ENCODE data around the gene MMP7.

- no peak for TF ChIP-seq POLR2A (IDR thresholded peaks at IDR 0.05; ENCODE audit: low read depth, low read length)
- no peak for TF ChIP-seq CTCF (conservative IDR thresholded peaks at IDR 0.05; ENCODE audit: low read depth, low read length)
- TF ChIP-seq RCOR1 (IDR thresholded peaks at IDR 0.05; ENCODE audit: insufficient replicate concordance, low read length), result no peak
- no peak for TF ChIP-seq MAFK (IDR thresholded peaks at IDR 0.05; ENCODE audit: low read depth, low read length)
- no peak for TF ChIP-seq USF2 (IDR thresholded peaks at IDR 0.05; ENCODE audit: low read depth, low read length)
These were observed 8.4 kb upstream of the MMP7 start for GRCh38 chr11:102538932-102539331.
